SU-DHL-6 (cell line): Measurements from ENCODE around the gene CNN3.

ENCODE experiments used
- CTCF ChIP-seq: fragments of 200-600 bp; sonication (generic); IDR thresholded peaks from one replicate; pipeline ENCODE4 v1.5.1; 2017; ENCODE audit warnings: antibody characterized with exemption, mild to moderate bottlenecking, low read length, moderate library complexity; ENCODE audit not compliant: insufficient read depth, poor library complexity, severe bottlenecking
- EZH2phosphoT487 ChIP-seq: fragments of 200-600 bp; sonication (generic), shearing (Covaris generic); conservative IDR thresholded peaks from 2 replicates; pipeline ENCODE4 v1.6.1; 2018; ENCODE audit warnings: mild to moderate bottlenecking, antibody characterized with exemption, low read length, moderate library complexity, mixed read lengths

GRCh38 chr1:94864821-94865220 is 62.1 kb downstream of the CNN3 start:
- TF ChIP-seq CTCF (no peak), EZH2phosphoT487 (no peak)
